ENCODE data around the gene NHS. TPM values are rescaled to one million over a fixed set of nuclear protein-coding genes. Genes with fewer than 3 reads are reported as not detected.

The NHS gene
- total RNA-seq, 6 experiments from 2014 or later = 2.8 to 6.1 (median 4.9) TPM

DNA sequence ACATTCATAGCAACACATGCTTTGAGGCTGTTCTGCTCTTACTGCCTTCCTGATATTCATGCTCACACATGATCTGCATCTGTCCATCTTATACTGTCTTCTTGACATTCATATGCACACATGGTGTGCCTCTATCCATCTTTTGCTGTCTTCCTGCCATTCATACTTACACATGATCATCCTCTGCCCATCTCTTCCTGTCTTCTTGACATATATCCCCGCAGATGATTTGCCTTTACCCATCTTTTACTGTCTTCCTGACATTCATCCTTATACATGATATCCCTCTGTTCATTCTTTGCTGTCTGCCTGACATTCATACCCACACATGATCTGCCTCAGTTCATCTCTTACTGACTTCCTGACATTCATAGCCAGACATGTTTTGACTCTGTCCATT lies 399.1 kb downstream of the NHS start:
- DNase-seq = no peak
- Mint-ChIP-seq H3K4me1 (ENCODE audit: low read depth) (no peaks in the 10 kb centered on the region), H3K36me3 (ENCODE audit: low read depth) (no peaks in the 10 kb centered on the region), H3K27me3 (ENCODE audit: insufficient read depth) (peaks cover 3% of the 10 kb centered on the region; the same call in 1 of the 2 replicates), H3K27ac (no peak overlapping the region), H3K4me3 (no peak overlapping the region), H3K9me3 (no peaks in the 10 kb centered on the region)
- TF ChIP-seq, protein P1, sequence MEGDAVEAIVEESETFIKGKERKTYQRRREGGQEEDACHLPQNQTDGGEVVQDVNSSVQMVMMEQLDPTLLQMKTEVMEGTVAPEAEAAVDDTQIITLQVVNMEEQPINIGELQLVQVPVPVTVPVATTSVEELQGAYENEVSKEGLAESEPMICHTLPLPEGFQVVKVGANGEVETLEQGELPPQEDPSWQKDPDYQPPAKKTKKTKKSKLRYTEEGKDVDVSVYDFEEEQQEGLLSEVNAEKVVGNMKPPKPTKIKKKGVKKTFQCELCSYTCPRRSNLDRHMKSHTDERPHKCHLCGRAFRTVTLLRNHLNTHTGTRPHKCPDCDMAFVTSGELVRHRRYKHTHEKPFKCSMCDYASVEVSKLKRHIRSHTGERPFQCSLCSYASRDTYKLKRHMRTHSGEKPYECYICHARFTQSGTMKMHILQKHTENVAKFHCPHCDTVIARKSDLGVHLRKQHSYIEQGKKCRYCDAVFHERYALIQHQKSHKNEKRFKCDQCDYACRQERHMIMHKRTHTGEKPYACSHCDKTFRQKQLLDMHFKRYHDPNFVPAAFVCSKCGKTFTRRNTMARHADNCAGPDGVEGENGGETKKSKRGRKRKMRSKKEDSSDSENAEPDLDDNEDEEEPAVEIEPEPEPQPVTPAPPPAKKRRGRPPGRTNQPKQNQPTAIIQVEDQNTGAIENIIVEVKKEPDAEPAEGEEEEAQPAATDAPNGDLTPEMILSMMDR (IDR thresholded peaks at IDR 0.05) = no peak

DNA sequence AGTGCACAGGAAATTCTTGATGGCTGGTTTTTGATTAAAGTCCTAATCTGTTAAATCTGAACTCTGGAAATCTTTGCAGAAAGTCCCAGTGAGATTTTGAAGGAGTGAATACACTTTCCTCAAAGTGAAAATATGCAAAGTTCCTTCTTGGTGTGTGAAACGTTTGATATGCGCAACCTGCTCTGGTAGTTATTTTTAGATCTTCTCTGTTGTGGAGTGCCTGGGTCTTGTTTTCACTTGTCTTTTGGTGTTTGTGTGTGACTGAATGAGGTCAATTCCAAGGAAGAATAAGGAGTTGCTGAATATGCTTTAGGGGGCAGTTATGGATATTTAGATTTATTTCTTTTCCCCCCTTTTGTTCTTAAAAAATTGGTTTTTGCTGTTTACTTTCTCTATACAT lies 404.0 kb downstream of the NHS start:
- peaks cover 7% of the 10 kb centered on the region; the same call in 1 of the 2 replicates for H3K27me3 Mint-ChIP-seq (ENCODE audit: insufficient read depth)
- no peak overlapping the region for H3K4me3 Mint-ChIP-seq
- TF ChIP-seq, protein P1 (IDR thresholded peaks at IDR 0.05) = no peak
- no peaks in the 10 kb centered on the region for H3K36me3 Mint-ChIP-seq (ENCODE audit: low read depth)
- H3K4me1 Mint-ChIP-seq (ENCODE audit: low read depth) = no peaks in the 10 kb centered on the region
- no peak overlapping the region for H3K27ac Mint-ChIP-seq
- no peaks in the 10 kb centered on the region for H3K9me3 Mint-ChIP-seq
- no peak for DNase-seq

DNA sequence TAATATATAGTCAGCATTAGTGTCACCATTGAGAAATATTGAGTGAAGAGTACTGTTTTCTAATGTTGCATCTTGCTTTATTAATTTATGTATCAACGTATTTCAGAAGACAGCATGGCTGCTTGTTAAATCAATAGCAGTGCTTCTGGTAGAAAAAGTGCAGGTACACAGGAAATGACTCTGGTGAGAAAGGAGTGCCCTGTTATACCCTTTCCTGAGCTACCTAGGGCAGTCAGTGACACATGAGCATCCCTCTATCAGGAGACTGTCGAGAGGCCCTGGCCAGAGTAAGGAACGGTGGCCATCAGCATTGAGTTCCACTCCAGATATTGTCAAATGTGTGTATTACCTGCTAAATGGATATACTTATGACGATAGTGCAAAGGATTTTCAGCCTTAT lies 404.4 kb downstream of the NHS start:
- TF ChIP-seq, protein P1 (IDR thresholded peaks at IDR 0.05) = no peak
- Mint-ChIP-seq H3K4me3 (no peak overlapping the region), H3K36me3 (ENCODE audit: low read depth) (no peaks in the 10 kb centered on the region), H3K27me3 (ENCODE audit: insufficient read depth) (peaks cover 7% of the 10 kb centered on the region; the same call in 1 of the 2 replicates), H3K9me3 (no peaks in the 10 kb centered on the region), H3K4me1 (ENCODE audit: low read depth) (no peaks in the 10 kb centered on the region), H3K27ac (no peak overlapping the region)
- no peak for DNase-seq

Small RNAs within 50 kb of the gene (microRNA-seq; reads per million reads assigned to microRNA genes)
- not detected for gene MIR4768

Measured in HFFc6 (cell line).